ENCODE data around the gene TUBB1. TPM values are rescaled to one million over a fixed set of nuclear protein-coding genes. Genes with fewer than 3 reads are reported as not detected.

Gene TUBB1
- total RNA-seq, 1 donor from 2014 or later = not detected

GRCh38 chr20:59018817-59019216 is 412 bp upstream of the TUBB1 start:
- TF ChIP-seq CTCF (IDR thresholded peaks at IDR 0.05; ENCODE audit: insufficient read depth, low read length, poor library complexity, severe bottlenecking) = no peak
- Histone ChIP-seq H3K27me3 (ENCODE audit: control insufficient read depth, insufficient read depth, low read length) (no peaks in the 10 kb centered on the region), H3K36me3 (ENCODE audit: control insufficient read depth, insufficient read depth, low read length) (peaks cover 1% of the 10 kb centered on the region), H3K4me3 (ENCODE audit: low read depth, low read length) (no peak overlapping the region)
- no peak for DNase-seq (ENCODE audit: low read depth)

- no peaks in the 10 kb centered on the region for H3K27me3 ChIP-seq (ENCODE audit: control insufficient read depth, insufficient read depth, low read length)
- H3K36me3 ChIP-seq (ENCODE audit: control insufficient read depth, insufficient read depth, low read length) = peaks cover 3% of the 10 kb centered on the region
- no peak for DNase-seq (ENCODE audit: low read depth)
- no peak for TF ChIP-seq CTCF (IDR thresholded peaks at IDR 0.05; ENCODE audit: insufficient read depth, low read length, poor library complexity, severe bottlenecking)
- no peak overlapping the region for H3K4me3 ChIP-seq (ENCODE audit: low read depth, low read length)
Observed at GRCh38 chr20:59020938-59021551, 1.8 kb downstream of the TUBB1 start.

GRCh38 chr20:59022754-59023153 is 3.5 kb downstream of the TUBB1 start:
- TF ChIP-seq CTCF (IDR thresholded peaks at IDR 0.05; ENCODE audit: insufficient read depth, low read length, poor library complexity, severe bottlenecking) = no peak
- Histone ChIP-seq H3K27me3 (ENCODE audit: control insufficient read depth, insufficient read depth, low read length) (no peaks in the 10 kb centered on the region), H3K36me3 (ENCODE audit: control insufficient read depth, insufficient read depth, low read length) (peaks cover 3% of the 10 kb centered on the region), H3K4me3 (ENCODE audit: low read depth, low read length) (no peak overlapping the region)
- DNase-seq (ENCODE audit: low read depth) = no peak

- no peak for DNase-seq (ENCODE audit: low read depth)
- H3K4me3 ChIP-seq (ENCODE audit: low read depth, low read length) = no peak overlapping the region
- H3K27me3 ChIP-seq (ENCODE audit: control insufficient read depth, insufficient read depth, low read length) = no peaks in the 10 kb centered on the region
- H3K36me3 ChIP-seq (ENCODE audit: control insufficient read depth, insufficient read depth, low read length) = peaks cover 3% of the 10 kb centered on the region
- no peak for TF ChIP-seq CTCF (IDR thresholded peaks at IDR 0.05; ENCODE audit: insufficient read depth, low read length, poor library complexity, severe bottlenecking)
Observed at GRCh38 chr20:59023616-59024015, 4.4 kb downstream of the TUBB1 start.

- Histone ChIP-seq H3K36me3 (ENCODE audit: control insufficient read depth, insufficient read depth, low read length) (peaks cover 3% of the 10 kb centered on the region), H3K27me3 (ENCODE audit: control insufficient read depth, insufficient read depth, low read length) (no peaks in the 10 kb centered on the region), H3K4me3 (ENCODE audit: low read depth, low read length) (no peak overlapping the region)
- DNase-seq (ENCODE audit: low read depth) = no peak
- no peak for TF ChIP-seq CTCF (IDR thresholded peaks at IDR 0.05; ENCODE audit: insufficient read depth, low read length, poor library complexity, severe bottlenecking)
Observed at GRCh38 chr20:59024111-59024530, 4.9 kb downstream of the TUBB1 start.

GRCh38 chr20:59025086-59025485 is 5.9 kb downstream of the TUBB1 start:
- no peaks in the 10 kb centered on the region for H3K27me3 ChIP-seq (ENCODE audit: control insufficient read depth, insufficient read depth, low read length)
- no peak for TF ChIP-seq CTCF (IDR thresholded peaks at IDR 0.05; ENCODE audit: insufficient read depth, low read length, poor library complexity, severe bottlenecking)
- peaks cover 3% of the 10 kb centered on the region for H3K36me3 ChIP-seq (ENCODE audit: control insufficient read depth, insufficient read depth, low read length)
- DNase-seq (ENCODE audit: low read depth) = no peak
- H3K4me3 ChIP-seq (ENCODE audit: low read depth, low read length) = no peak overlapping the region

All from kidney epithelial cell (primary cell).